Measurements from ENCODE around the gene PAPOLA.

PAPOLA gene

DNA sequence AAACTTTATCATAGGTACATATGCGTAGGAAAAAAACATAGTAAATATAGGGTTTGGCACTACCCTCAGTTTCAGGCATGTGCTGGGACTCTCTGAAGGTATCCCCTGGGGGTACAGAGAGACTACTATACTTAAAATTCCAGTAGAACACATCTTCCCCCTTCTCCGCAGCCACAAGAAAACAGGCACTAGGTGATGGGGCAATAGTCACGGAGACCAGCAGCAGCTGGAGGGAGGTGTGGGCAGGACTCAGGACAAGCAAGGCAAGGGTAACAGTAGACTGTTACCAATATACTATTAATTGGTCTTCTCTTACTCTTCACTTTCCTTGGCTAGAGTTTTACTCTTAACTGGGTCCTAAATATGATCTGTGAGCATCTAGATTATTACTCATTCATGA is 4.6 kb upstream of the PAPOLA start:
- no peaks in the 10 kb centered on the region for H3K36me3 ChIP-seq (ENCODE audit: control insufficient read depth in 2 of 2, insufficient read depth in 1 of 2, low read length in 2 of 2)
- POLR2A ChIA-PET, result no interaction called here
- CTCF ChIA-PET, result no interaction called here

DNA sequence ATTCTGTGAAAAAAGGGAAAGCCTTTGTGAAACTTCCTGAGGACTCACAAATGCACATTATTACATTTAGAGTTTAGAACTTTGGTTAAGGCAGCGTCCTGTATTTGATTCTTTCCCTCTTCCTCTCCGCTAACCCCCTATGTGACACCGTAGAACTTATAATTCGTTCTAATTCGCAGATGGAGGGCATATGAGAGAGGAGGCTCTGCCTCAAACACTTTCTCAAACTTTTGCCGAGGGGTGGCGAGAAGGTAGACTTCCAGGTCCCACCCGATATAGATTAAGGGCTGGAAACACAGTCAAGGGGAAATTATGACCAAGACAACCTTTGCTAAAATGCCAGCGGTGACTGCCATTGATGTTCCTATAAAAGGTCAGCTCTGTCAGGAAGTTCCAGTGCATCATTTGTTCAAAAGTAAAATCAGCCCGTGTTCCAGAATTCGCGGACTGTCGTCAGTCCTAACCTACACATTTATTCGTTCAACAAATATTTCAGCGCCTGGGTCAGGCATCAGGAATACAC is 904 bp upstream of the PAPOLA start:
- peak overlapping the region; percentile 92; the same call in 1 of the 2 replicates for H3K27ac ChIP-seq (ENCODE audit: extremely low read depth, low read depth, low read length)
- peak overlapping the region; percentile 99 for H3K4me3 ChIP-seq (ENCODE audit: low read depth, low read length)
- H3K9me3 ChIP-seq (ENCODE audit: control insufficient read depth, insufficient read depth, low read depth, low read length), result no peaks in the 10 kb centered on the region
- TF ChIP-seq, protein P1, sequence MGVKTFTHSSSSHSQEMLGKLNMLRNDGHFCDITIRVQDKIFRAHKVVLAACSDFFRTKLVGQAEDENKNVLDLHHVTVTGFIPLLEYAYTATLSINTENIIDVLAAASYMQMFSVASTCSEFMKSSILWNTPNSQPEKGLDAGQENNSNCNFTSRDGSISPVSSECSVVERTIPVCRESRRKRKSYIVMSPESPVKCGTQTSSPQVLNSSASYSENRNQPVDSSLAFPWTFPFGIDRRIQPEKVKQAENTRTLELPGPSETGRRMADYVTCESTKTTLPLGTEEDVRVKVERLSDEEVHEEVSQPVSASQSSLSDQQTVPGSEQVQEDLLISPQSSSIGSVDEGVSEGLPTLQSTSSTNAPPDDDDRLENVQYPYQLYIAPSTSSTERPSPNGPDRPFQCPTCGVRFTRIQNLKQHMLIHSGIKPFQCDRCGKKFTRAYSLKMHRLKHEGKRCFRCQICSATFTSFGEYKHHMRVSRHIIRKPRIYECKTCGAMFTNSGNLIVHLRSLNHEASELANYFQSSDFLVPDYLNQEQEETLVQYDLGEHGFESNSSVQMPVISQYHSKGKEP (tag by site-specific recombination; IDR thresholded peaks at IDR 0.05), result no peak
- peak; percentile 13 for TF ChIP-seq ZNF24 (tag by site-specific recombination; IDR thresholded peaks at IDR 0.05)
- CTCF ChIA-PET, result interaction anchor here (0.7 kb wide), 1 partner anchor 223 kb away, joined by 4 read pairs; no protein-coding TSS in a partner anchor
- POLR2A ChIA-PET, result no interaction called here
- H3K36me3 ChIP-seq (ENCODE audit: control insufficient read depth in 2 of 2, insufficient read depth in 1 of 2, low read length in 2 of 2), result peaks cover 0 to 10% of the 10 kb centered on the region in 2 experiments; a peak in 1 of 3 replicates
- peaks cover 12% of the 10 kb centered on the region for H3K4me1 ChIP-seq (ENCODE audit: control insufficient read depth, insufficient read depth, low read length)

More for the DNA sequence above, 4.6 kb upstream of the PAPOLA start:
- no peak overlapping the region for H3K27ac ChIP-seq (ENCODE audit: extremely low read depth, low read depth, low read length)
- no peaks in the 10 kb centered on the region for H3K4me1 ChIP-seq (ENCODE audit: control insufficient read depth, insufficient read depth, low read length)
- H3K4me3 ChIP-seq (ENCODE audit: low read depth, low read length), result no peak overlapping the region
- H3K9me3 ChIP-seq (ENCODE audit: control insufficient read depth, insufficient read depth, low read depth, low read length), result no peaks in the 10 kb centered on the region
- no peak for TF ChIP-seq ZNF350 (tag by site-specific recombination; IDR thresholded peaks at IDR 0.05)
- TF ChIP-seq, protein P2, sequence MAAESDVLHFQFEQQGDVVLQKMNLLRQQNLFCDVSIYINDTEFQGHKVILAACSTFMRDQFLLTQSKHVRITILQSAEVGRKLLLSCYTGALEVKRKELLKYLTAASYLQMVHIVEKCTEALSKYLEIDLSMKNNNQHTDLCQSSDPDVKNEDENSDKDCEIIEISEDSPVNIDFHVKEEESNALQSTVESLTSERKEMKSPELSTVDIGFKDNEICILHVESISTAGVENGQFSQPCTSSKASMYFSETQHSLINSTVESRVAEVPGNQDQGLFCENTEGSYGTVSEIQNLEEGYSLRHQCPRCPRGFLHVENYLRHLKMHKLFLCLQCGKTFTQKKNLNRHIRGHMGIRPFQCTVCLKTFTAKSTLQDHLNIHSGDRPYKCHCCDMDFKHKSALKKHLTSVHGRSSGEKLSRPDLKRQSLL (tag by site-specific recombination; IDR thresholded peaks at IDR 0.05), result no peak
- TF ChIP-seq ZNF184 (tag by site-specific recombination; IDR thresholded peaks at IDR 0.05), result no peak
- no peak for TF ChIP-seq ZNF768 (tag by site-specific recombination; IDR thresholded peaks at IDR 0.05)
- TF ChIP-seq HOXA7 (CRISPR knock-in tag; IDR thresholded peaks at IDR 0.05; ENCODE audit: borderline replicate concordance), result no peak
- TF ChIP-seq ZFP69B (tag by site-specific recombination; IDR thresholded peaks at IDR 0.05), result no peak
- no peak for TF ChIP-seq ZNF548 (tag by site-specific recombination; IDR thresholded peaks at IDR 0.05)
- TF ChIP-seq SETDB1 (IDR thresholded peaks at IDR 0.05; ENCODE audit: insufficient read length, low read length), result no peak
- TF ChIP-seq ZSCAN30 (tag by site-specific recombination; IDR thresholded peaks at IDR 0.05), result no peak
- no peak for TF ChIP-seq ZNF530 (tag by site-specific recombination; IDR thresholded peaks at IDR 0.05; ENCODE audit: low read depth)
- TF ChIP-seq ZBTB20 (tag by site-specific recombination; IDR thresholded peaks at IDR 0.05), result no peak
- TF ChIP-seq SALL2 (tag by site-specific recombination; IDR thresholded peaks at IDR 0.05; ENCODE audit: borderline replicate concordance), result no peak
- TF ChIP-seq, protein P3, sequence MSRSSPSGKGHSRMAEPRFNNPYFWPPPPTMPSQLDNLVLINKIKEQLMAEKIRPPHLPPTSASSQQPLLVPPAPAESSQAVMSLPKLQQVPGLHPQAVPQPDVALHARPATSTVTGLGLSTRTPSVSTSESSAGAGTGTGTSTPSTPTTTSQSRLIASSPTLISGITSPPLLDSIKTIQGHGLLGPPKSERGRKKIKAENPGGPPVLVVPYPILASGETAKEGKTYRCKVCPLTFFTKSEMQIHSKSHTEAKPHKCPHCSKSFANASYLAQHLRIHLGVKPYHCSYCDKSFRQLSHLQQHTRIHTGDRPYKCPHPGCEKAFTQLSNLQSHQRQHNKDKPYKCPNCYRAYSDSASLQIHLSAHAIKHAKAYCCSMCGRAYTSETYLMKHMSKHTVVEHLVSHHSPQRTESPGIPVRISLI (tag by site-specific recombination; IDR thresholded peaks at IDR 0.05), result no peak
- TF ChIP-seq SCRT2 (tag by site-specific recombination; IDR thresholded peaks at IDR 0.05), result no peak
- TF ChIP-seq ZNF10 (tag by site-specific recombination; IDR thresholded peaks at IDR 0.05), result no peak
- TF ChIP-seq, protein P4, sequence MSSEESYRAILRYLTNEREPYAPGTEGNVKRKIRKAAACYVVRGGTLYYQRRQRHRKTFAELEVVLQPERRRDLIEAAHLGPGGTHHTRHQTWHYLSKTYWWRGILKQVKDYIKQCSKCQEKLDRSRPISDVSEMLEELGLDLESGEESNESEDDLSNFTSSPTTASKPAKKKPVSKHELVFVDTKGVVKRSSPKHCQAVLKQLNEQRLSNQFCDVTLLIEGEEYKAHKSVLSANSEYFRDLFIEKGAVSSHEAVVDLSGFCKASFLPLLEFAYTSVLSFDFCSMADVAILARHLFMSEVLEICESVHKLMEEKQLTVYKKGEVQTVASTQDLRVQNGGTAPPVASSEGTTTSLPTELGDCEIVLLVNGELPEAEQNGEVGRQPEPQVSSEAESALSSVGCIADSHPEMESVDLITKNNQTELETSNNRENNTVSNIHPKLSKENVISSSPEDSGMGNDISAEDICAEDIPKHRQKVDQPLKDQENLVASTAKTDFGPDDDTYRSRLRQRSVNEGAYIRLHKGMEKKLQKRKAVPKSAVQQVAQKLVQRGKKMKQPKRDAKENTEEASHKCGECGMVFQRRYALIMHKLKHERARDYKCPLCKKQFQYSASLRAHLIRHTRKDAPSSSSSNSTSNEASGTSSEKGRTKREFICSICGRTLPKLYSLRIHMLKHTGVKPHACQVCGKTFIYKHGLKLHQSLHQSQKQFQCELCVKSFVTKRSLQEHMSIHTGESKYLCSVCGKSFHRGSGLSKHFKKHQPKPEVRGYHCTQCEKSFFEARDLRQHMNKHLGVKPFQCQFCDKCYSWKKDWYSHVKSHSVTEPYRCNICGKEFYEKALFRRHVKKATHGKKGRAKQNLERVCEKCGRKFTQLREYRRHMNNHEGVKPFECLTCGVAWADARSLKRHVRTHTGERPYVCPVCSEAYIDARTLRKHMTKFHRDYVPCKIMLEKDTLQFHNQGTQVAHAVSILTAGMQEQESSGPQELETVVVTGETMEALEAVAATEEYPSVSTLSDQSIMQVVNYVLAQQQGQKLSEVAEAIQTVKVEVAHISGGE (tag by site-specific recombination; conservative IDR thresholded peaks at IDR 0.05; ENCODE audit: low read depth), result no peak
- no peak for TF ChIP-seq ZNF292 (tag by site-specific recombination; IDR thresholded peaks at IDR 0.05; ENCODE audit: borderline replicate concordance, low read depth)

All from HEK293 (cell line).